A673 (cell line): ENCODE data around the gene C1orf21.

ENCODE experiments used
- EZH2 ChIP-seq: fragments of 200-600 bp; sonication (generic); IDR thresholded peaks from 2 replicates; pipeline ENCODE4 v1.6.1; 2017; ENCODE audit warnings: borderline replicate concordance, low read depth, mild to moderate bottlenecking, mixed read lengths, antibody characterized with exemption, low read length; ENCODE audit not compliant: poor library complexity, severe bottlenecking
- TF ChIP-seq, protein P1 (sequence below): fragments of 300-800, 200-600 bp; sonication (generic); conservative IDR thresholded peaks from 2 replicates; pipeline ENCODE4 v1.5.1; 2017; ENCODE audit warnings: low read depth, mild to moderate bottlenecking, antibody characterized with exemption, low read length, moderate library complexity, mixed read lengths

GRCh38 chr1:184577319-184577718 lies 190.5 kb downstream of the C1orf21 start:
- TF ChIP-seq, protein P1, sequence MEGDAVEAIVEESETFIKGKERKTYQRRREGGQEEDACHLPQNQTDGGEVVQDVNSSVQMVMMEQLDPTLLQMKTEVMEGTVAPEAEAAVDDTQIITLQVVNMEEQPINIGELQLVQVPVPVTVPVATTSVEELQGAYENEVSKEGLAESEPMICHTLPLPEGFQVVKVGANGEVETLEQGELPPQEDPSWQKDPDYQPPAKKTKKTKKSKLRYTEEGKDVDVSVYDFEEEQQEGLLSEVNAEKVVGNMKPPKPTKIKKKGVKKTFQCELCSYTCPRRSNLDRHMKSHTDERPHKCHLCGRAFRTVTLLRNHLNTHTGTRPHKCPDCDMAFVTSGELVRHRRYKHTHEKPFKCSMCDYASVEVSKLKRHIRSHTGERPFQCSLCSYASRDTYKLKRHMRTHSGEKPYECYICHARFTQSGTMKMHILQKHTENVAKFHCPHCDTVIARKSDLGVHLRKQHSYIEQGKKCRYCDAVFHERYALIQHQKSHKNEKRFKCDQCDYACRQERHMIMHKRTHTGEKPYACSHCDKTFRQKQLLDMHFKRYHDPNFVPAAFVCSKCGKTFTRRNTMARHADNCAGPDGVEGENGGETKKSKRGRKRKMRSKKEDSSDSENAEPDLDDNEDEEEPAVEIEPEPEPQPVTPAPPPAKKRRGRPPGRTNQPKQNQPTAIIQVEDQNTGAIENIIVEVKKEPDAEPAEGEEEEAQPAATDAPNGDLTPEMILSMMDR: no peak
- no peak for TF ChIP-seq EZH2
